Right atrium auricular region (tissue), 2 donors: ENCODE data around the gene PRKD3. TPM values are rescaled to one million over a fixed set of nuclear protein-coding genes. Genes with fewer than 3 reads are reported as not detected.

Experiments
- DNase-seq: peaks from one replicate; pipeline ENCODE4 v3.0.0-alpha.2; 2019; ENCODE audit warnings: low spot score
- H3K27ac ChIP-seq, 2 donors: fragments of 200-600 bp; sonication (generic); 1 replicate in 1 of 2; 2 replicates in 1 of 2; pipeline ENCODE4 v1.5.1; 2016 to 2019
- H3K27me3 ChIP-seq, 2 donors: fragments of 200-600 bp; sonication (generic); one replicate each; pipeline versions ENCODE4 v1.5.1 to v1.6.0; 2017 to 2019
- H3K36me3 ChIP-seq: fragments of 200-600 bp; sonication (generic); one replicate; pipeline ENCODE4 v1.5.1; 2016
- H3K4me1 ChIP-seq, 2 donors: fragments of 200-600 bp; sonication (generic); one replicate each; pipeline versions ENCODE4 v1.5.1 to v1.6.0; 2017 to 2019
- H3K4me3 ChIP-seq, 2 donors: fragments of 200-600 bp; sonication (generic); 1 replicate in 1 of 2; 2 replicates in 1 of 2; pipeline ENCODE4 v1.5.1; 2017 to 2019; ENCODE audit warnings: mild to moderate bottlenecking in 1 of 2, moderate library complexity in 1 of 2
- H3K9me3 ChIP-seq, 2 donors: fragments of 200-600 bp; sonication (generic); one replicate each; pipeline ENCODE4 v1.5.1; 2019
- CTCF ChIP-seq, 2 donors: fragments of 200-600 bp; sonication (generic); IDR thresholded peaks; one replicate each; pipeline ENCODE4 v1.5.1; 2019; ENCODE audit warnings: antibody characterized with exemption in 2 of 2
- total RNA-seq, 2 donors: library from RNA; depleted of rRNA; stranded (reverse); fragments of >200 nt; gene quantifications; one replicate each; pipeline ENCODE4 v1.1.0, GENCODE V29; 2016

The PRKD3 gene
- total RNA-seq, 2 donors from 2014 or later = 13.0 to 20.6 TPM

- Histone ChIP-seq H3K9me3 (no peaks in the 10 kb centered on the region), H3K27me3 (no peaks in the 10 kb centered on the region), H3K4me3 (no peak overlapping the region), H3K4me1 (no peaks in the 10 kb centered on the region), H3K36me3 (no peaks in the 10 kb centered on the region), H3K27ac (no peak overlapping the region)
- DNase-seq = no peak
- TF ChIP-seq CTCF (IDR thresholded peaks at IDR 0.05) = no peak
Observed at GRCh38 chr2:37366773-37367172, 42.1 kb upstream of the PRKD3 start.

- H3K4me3 ChIP-seq = no peak overlapping the region
- H3K9me3 ChIP-seq = no peaks in the 10 kb centered on the region
- H3K27me3 ChIP-seq = no peaks in the 10 kb centered on the region
- DNase-seq = no peak
- H3K36me3 ChIP-seq = no peaks in the 10 kb centered on the region
- no peak for TF ChIP-seq CTCF (IDR thresholded peaks at IDR 0.05)
- H3K4me1 ChIP-seq = no peaks in the 10 kb centered on the region
- no peak overlapping the region for H3K27ac ChIP-seq
Observed at GRCh38 chr2:37365669-37366068, 41.0 kb upstream of the PRKD3 start.

- Histone ChIP-seq H3K36me3 (no peaks in the 10 kb centered on the region), H3K4me1 (no peaks in the 10 kb centered on the region), H3K27me3 (no peaks in the 10 kb centered on the region), H3K9me3 (no peaks in the 10 kb centered on the region), H3K4me3 (no peak overlapping the region), H3K27ac (no peak overlapping the region)
- TF ChIP-seq CTCF (IDR thresholded peaks at IDR 0.05) = no peak
- no peak for DNase-seq
Observed at GRCh38 chr2:37364351-37364750, 39.7 kb upstream of the PRKD3 start.

GRCh38 chr2:37361994-37362698 is 37.5 kb upstream of the PRKD3 start:
- Histone ChIP-seq H3K27me3 (no peaks in the 10 kb centered on the region), H3K4me1 (no peaks in the 10 kb centered on the region), H3K4me3 (no peak overlapping the region), H3K36me3 (no peaks in the 10 kb centered on the region), H3K27ac (no peak overlapping the region), H3K9me3 (no peaks in the 10 kb centered on the region)
- no peak for DNase-seq
- no peak for TF ChIP-seq CTCF (IDR thresholded peaks at IDR 0.05)

- H3K9me3 ChIP-seq = no peaks in the 10 kb centered on the region
- no peaks in the 10 kb centered on the region for H3K27me3 ChIP-seq
- no peak overlapping the region for H3K4me3 ChIP-seq
- H3K4me1 ChIP-seq = no peaks in the 10 kb centered on the region
- H3K27ac ChIP-seq = no peak overlapping the region
- no peak for DNase-seq
- H3K36me3 ChIP-seq = no peaks in the 10 kb centered on the region
- no peak for TF ChIP-seq CTCF (IDR thresholded peaks at IDR 0.05)
Observed at GRCh38 chr2:37361216-37361815, 36.7 kb upstream of the PRKD3 start.
